ENCODE data around the gene EPHB6.

The EPHB6 gene, protein sequence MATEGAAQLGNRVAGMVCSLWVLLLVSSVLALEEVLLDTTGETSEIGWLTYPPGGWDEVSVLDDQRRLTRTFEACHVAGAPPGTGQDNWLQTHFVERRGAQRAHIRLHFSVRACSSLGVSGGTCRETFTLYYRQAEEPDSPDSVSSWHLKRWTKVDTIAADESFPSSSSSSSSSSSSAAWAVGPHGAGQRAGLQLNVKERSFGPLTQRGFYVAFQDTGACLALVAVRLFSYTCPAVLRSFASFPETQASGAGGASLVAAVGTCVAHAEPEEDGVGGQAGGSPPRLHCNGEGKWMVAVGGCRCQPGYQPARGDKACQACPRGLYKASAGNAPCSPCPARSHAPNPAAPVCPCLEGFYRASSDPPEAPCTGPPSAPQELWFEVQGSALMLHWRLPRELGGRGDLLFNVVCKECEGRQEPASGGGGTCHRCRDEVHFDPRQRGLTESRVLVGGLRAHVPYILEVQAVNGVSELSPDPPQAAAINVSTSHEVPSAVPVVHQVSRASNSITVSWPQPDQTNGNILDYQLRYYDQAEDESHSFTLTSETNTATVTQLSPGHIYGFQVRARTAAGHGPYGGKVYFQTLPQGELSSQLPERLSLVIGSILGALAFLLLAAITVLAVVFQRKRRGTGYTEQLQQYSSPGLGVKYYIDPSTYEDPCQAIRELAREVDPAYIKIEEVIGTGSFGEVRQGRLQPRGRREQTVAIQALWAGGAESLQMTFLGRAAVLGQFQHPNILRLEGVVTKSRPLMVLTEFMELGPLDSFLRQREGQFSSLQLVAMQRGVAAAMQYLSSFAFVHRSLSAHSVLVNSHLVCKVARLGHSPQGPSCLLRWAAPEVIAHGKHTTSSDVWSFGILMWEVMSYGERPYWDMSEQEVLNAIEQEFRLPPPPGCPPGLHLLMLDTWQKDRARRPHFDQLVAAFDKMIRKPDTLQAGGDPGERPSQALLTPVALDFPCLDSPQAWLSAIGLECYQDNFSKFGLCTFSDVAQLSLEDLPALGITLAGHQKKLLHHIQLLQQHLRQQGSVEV

DNA sequence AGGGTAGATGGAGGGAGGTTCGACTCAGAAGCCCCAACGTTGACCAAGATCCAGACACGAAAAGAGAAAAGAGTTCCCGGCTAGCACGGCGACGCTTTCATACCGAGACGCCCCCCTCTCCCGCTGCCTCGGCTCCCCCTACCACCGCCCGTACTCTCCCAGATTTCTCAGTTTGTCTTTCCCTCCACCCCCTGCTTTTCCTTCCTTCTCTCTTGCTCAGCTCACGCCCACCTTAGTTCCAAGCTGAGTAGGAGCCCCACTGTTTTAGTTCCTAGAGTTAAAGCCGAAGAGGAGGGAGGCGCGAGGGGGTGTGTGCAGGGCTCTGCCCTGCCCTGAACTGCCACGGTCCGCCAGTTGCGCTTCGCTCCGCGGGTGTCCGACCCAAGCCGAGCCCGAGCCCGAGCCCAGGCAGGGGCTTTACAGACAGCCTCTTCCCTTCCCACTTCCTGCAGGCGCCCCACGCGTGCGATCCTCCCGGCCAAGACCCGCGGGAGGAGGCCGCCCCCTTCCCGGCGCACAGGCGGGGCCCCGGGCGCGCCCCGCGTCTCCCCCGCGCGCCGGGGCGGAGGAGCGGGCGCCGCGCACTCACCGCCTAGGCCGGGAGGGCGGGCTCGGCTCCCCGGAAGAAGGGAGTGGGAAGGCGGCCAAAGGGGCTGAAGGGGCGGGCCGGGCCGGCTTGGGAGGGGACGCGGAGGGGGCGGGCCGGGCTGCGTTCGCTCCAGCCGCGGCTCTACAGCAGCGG is at the start of gene EPHB6:
Gene EPHB6, plus strand, starts transcription at position 705 of the 742 bp plus-strand sequence. CDS start 8,152 bp downstream, outside the sequence.
- Mint-ChIP-seq H3K27me3 (no peaks in the 10 kb centered on the region), H3K4me3 (peak within 1 kb of the TSS; percentile 89), H3K9me3 (no peaks in the 10 kb centered on the region), H3K27ac (peak within 1 kb of the TSS; percentile 83), H3K36me3 (ENCODE audit: low read depth) (peaks cover 5% of the 10 kb centered on the region), H3K4me1 (ENCODE audit: low read depth) (peaks cover 20% of the 10 kb centered on the region)
- peak; percentile 75 for DNase-seq

DNA sequence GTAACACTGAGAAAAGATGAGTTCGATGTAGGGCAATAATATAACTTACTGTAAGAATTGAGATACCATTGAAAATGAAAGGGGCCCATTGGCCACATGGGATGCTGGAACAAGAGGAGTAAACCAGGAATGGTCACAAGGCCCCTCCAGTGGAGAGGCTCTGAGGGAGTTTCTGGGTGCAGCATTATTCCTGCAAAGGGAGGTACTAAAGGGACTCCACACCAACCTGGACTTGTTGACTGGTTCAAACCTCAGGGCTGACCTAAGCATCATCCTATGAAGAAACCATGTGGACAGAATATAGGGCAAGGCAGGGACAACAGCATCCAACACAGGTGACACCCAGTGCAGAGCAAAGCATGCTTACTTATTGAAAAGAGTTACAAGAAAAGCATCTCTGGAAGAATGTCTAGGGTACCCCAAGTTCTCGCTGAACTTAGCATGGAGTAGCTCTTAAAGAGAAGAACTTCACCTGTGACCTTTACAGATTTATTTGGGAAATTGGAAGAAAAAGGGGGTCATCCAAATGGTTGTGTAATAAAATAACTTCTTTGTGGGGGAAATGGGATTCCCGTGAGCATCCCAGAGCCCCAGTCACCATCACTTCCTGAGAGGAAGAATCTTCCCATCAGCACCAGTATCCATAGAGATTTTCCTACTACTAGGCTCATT is 49.4 kb upstream of the EPHB6 start:
- peak overlapping the region; percentile 99 for H3K27ac Mint-ChIP-seq
- no peaks in the 10 kb centered on the region for H3K27me3 Mint-ChIP-seq
- peak overlapping the region; percentile 98 for H3K4me3 Mint-ChIP-seq
- peaks cover 100% of the 10 kb centered on the region for H3K4me1 Mint-ChIP-seq (ENCODE audit: low read depth)
- DNase-seq, result peak; percentile 52
- H3K9me3 Mint-ChIP-seq, result no peaks in the 10 kb centered on the region
- peaks cover 50% of the 10 kb centered on the region for H3K36me3 Mint-ChIP-seq (ENCODE audit: low read depth)

DNA sequence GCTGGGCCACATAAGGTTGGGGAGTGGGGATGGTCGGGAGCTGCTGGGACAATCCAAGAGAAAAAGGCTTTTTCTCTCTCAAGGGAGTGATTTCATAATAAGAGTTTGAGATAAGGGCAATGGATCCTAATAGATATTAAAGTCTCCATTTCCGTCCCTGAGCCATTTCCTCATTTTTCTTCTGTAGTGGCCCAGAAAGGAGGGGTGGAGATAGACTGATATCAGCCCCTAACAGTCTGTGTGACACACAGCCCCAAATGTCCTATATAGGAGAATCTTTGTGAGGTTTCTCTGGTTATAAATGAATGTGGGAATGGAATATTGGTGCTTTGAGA is 48.9 kb upstream of the EPHB6 start:
- Mint-ChIP-seq H3K4me3 (no peak overlapping the region), H3K36me3 (ENCODE audit: low read depth) (peaks cover 45% of the 10 kb centered on the region)

DNA sequence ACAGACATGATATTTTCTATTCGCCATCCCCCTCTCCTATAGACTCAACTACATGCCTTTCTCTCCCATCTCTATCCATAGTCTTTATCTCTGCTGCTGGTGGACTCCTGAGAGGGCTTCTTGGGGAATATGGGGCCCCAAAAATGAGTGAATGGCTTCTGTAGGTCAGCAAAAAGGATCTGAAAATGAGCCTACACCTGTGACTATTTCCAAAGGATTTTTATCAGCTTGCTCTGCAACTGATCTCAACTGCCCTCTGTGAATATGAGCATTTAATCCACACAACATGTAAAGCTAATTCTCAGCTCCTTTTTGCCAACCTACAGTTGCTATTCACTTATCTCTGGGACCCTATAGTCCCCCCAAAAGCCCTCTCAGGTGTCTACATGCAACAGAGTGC is 47.9 kb upstream of the EPHB6 start:
- H3K27me3 Mint-ChIP-seq, result no peaks in the 10 kb centered on the region
- H3K4me1 Mint-ChIP-seq (ENCODE audit: low read depth), result peaks cover 98% of the 10 kb centered on the region
- peaks cover 36% of the 10 kb centered on the region for H3K36me3 Mint-ChIP-seq (ENCODE audit: low read depth)
- H3K4me3 Mint-ChIP-seq, result peak overlapping the region; percentile 70
- no peaks in the 10 kb centered on the region for H3K9me3 Mint-ChIP-seq
- H3K27ac Mint-ChIP-seq, result peak overlapping the region; percentile 99
- DNase-seq, result no peak

More for the DNA sequence above, 48.9 kb upstream of the EPHB6 start:
- Mint-ChIP-seq H3K9me3 (no peaks in the 10 kb centered on the region), H3K4me1 (ENCODE audit: low read depth) (peaks cover 99% of the 10 kb centered on the region), H3K27me3 (no peaks in the 10 kb centered on the region), H3K27ac (peak overlapping the region; percentile 99)
- no peak for DNase-seq

DNA sequence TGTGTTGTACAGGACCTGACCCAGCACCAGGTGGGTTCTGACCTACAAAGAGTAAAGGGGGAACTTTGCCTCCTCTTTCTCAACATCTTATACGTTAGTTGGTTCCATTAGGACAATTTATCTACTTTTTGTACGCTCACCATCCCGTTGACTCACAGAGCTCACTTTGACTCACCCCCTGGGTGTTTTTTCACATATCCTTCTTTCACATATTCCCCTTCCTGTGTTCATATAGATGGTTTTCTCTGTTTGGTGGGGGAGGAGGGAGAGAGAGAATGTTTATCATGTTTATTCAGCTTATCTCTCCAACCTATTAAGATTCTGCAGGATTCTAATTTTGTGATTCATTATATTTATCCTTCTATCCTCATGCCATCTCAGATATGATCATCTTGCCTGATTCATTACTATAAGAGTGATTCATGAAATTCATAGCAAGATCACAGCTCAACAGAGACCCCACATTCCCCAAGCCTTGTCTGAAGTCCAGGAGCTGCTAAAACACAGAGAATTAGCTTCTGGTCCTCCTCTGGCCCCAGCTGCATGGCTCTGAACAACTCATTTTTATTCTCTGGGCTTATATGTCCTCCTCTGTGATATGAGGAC is 46.9 kb upstream of the EPHB6 start:
- Mint-ChIP-seq H3K9me3 (no peaks in the 10 kb centered on the region), H3K27me3 (no peaks in the 10 kb centered on the region), H3K4me1 (ENCODE audit: low read depth) (peaks cover 98% of the 10 kb centered on the region), H3K36me3 (ENCODE audit: low read depth) (peaks cover 26% of the 10 kb centered on the region), H3K27ac (peak overlapping the region; percentile 99), H3K4me3 (peak overlapping the region; percentile 70)
- DNase-seq, result peak; percentile 58

DNA sequence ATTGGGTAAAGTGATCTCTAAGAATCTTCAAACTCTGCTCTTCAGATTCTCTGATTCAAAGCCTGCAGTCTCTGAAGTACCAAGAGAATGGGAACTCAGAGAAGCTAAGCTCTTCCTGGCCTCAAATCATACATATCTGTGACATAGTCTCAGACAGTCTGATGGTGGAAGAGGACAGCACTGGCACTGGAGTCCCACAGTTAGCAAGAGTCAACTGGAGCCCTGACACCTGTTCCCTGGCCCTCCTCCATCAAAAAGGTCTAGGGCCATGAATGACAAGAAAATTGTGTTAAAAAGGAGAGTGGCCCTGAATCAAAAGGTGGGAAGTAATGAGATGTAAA is 46.4 kb upstream of the EPHB6 start:
- H3K9me3 Mint-ChIP-seq, result no peaks in the 10 kb centered on the region
- peak overlapping the region; percentile 70 for H3K4me3 Mint-ChIP-seq
- H3K36me3 Mint-ChIP-seq (ENCODE audit: low read depth), result peaks cover 21% of the 10 kb centered on the region
- no peaks in the 10 kb centered on the region for H3K27me3 Mint-ChIP-seq
- peaks cover 98% of the 10 kb centered on the region for H3K4me1 Mint-ChIP-seq (ENCODE audit: low read depth)
- no peak for DNase-seq
- H3K27ac Mint-ChIP-seq, result peak overlapping the region; percentile 99

DNA sequence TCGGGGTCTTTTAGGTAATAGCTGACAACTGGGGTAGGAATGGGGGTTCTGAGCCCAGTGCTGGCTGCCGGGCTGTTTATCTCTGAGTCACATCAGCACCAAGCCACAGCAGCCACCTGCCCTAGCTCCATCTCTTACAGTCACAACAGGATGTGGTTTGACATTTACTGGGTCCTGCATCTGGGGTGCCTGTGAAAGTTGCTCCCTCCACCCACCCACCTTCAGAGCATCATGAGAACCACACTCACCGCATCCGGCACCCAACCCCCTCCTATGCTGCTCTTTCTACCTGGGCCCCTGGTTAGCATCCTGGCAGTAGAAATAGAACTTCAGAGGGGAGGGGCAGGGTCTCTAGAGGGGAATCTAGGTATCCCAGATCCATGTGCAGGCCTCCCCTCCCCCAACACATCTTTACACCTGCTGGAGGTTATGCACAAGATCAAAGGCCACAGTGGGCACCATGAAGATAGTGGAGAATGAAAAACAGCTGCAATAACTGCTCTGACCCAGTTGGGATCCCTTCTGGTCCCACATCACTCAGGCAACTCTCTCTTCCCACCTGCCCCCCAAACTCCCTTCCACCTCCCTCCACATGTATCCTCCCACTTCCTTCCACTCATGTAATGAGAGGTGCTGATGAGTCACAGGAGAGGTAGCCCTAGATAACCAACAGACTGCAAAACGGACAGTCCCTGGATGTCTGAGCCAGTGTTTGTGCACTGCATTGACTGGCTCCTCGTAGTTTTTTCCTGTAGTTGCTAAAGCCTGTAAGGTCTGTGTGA is 45.9 kb upstream of the EPHB6 start:
- H3K27ac Mint-ChIP-seq, result peak overlapping the region; percentile 99
- no peaks in the 10 kb centered on the region for H3K9me3 Mint-ChIP-seq
- peak; percentile 93 for DNase-seq
- H3K4me3 Mint-ChIP-seq, result peak overlapping the region; percentile 70
- H3K4me1 Mint-ChIP-seq (ENCODE audit: low read depth), result peaks cover 96% of the 10 kb centered on the region
- H3K36me3 Mint-ChIP-seq (ENCODE audit: low read depth), result peaks cover 15% of the 10 kb centered on the region
- no peaks in the 10 kb centered on the region for H3K27me3 Mint-ChIP-seq

DNA sequence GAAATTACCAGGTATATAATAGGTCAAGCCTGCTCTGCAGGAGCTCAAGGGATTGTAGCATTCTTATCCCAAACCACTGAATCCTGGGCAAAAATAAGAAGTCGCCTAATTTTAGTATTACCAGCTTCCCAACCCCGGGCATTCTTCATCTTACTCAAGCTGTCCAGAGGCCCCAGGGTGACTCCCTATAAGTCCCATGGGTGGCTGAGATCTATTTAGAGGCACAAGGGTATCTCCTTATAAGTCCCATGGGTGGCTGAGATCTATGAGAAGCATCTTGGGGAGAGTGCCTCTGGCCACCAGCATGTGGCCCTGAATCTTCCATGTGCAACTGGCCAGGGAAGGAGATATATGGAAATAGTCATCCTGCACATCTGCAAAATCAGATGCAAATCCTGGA is 45.2 kb upstream of the EPHB6 start:
- Mint-ChIP-seq H3K36me3 (ENCODE audit: low read depth) (peaks cover 9% of the 10 kb centered on the region), H3K27me3 (no peaks in the 10 kb centered on the region), H3K27ac (peak overlapping the region; percentile 99), H3K9me3 (no peaks in the 10 kb centered on the region), H3K4me1 (ENCODE audit: low read depth) (peaks cover 95% of the 10 kb centered on the region), H3K4me3 (peak overlapping the region; percentile 70)
- DNase-seq, result peak; percentile 57

DNA sequence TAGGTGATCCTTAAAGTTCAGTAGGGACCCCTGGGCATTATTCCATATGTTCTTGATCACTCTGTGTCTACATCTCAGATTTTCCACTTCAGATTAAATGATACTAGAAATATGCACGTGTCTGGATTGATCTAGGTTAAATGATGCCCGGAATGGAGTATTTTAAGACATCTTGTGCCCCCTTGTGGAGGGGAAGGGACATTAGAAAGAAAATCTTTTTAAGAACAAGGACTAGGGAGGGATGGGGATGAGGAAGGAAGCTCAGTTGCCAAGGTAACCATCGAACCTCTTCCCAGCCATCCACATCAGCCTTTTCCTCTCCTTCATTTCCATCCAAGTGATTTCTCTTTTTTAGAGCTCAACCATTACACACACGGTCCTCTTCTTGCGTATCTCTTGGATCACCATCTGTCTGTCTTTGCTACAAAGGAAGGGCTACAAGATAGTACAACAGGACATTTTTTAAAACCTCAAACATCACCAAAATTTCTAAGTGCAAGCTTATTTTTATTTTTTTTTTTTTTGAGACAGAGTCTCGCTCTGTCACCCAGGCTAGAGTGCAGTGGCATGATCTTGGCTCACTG is 43.6 kb upstream of the EPHB6 start:
- H3K36me3 Mint-ChIP-seq (ENCODE audit: low read depth), result no peaks in the 10 kb centered on the region
- DNase-seq, result peak; percentile 44
- peak overlapping the region; percentile 94 for H3K27ac Mint-ChIP-seq
- H3K4me1 Mint-ChIP-seq (ENCODE audit: low read depth), result peaks cover 83% of the 10 kb centered on the region
- peak overlapping the region; percentile 71 for H3K4me3 Mint-ChIP-seq
- no peaks in the 10 kb centered on the region for H3K27me3 Mint-ChIP-seq
- no peaks in the 10 kb centered on the region for H3K9me3 Mint-ChIP-seq

DNA sequence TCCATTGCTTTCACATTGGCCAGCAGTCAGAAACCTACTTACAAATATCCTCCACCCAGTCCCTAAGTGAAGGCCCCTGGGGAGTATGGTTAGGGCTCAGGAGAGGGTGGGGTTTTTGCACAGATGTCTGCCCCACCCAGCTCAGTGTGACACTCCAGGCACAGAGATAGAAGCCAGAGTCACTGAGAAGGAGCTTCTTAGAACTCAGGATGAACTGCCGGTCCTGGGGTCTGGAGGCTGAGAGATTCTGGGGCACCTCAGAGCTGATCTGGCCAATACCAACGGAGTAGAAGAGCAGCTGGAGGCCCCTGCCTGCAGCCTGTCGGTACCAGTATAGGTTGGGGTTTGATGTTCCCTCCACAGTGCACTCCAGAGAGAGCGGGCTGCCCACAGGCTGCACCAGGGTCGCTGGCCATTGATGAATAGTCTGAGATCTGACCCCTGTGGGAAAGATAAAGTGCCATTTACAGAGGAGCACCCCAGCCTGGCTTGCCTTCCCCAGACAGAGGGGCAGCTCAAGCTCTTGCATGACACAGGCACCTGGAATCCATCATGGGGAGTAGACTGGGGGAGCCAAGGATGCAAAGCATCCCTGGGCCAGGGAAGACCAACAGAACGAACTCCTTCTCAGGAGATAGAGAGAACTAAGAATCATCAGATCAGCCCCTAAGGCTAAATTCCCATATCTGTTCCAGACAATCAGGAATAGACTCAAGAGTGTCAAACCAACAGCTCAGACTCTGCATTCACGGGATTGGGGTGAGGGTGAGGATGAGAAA is 42.2 kb upstream of the EPHB6 start:
- Mint-ChIP-seq H3K4me3 (peak overlapping the region; percentile 61), H3K9me3 (no peaks in the 10 kb centered on the region), H3K36me3 (ENCODE audit: low read depth) (no peaks in the 10 kb centered on the region), H3K27ac (peak overlapping the region; percentile 94), H3K4me1 (ENCODE audit: low read depth) (peaks cover 73% of the 10 kb centered on the region), H3K27me3 (no peaks in the 10 kb centered on the region)
- peak; percentile 43 for DNase-seq

DNA sequence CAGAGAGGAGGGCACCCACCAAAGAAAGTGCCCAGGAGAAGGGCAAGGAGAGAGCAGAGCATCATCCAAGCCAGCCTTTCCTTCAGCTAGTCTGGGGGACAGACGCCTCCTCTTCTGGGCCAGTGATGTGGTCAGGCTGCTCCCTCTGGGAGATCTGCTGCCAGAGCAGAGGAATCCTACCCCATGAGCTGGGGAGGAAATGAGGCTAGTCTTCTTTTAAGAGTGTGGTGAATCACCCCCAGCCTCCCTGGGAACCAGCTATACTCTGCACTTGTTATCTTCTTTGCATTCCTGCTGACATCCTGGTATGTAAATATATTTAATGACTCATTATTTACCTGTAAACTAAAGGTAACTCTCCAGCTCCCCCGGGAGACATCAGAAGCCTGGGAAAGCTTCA is 41.6 kb upstream of the EPHB6 start:
- Mint-ChIP-seq H3K4me3 (peak overlapping the region; percentile 61), H3K9me3 (no peaks in the 10 kb centered on the region), H3K36me3 (ENCODE audit: low read depth) (no peaks in the 10 kb centered on the region), H3K4me1 (ENCODE audit: low read depth) (peaks cover 72% of the 10 kb centered on the region), H3K27ac (peak overlapping the region; percentile 94), H3K27me3 (no peaks in the 10 kb centered on the region)
- DNase-seq, result no peak

DNA sequence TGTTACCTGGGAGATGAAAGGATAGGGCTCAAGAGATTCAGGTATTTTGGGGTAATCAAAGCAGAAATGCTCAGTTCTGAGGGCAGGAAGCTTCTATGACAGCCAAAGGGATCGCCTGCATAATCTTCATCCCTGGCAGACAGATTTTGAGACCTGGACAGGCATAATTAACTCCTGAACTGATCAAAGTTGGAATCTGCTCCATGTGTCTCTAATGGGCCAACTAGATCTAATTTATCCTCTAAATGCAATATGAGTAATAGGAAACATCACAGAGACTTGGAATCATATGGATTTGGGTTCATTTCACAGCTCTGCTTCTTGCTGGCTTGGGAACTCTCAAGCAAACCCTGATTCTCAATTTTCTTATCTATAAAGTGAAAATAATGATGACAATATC is 41.2 kb upstream of the EPHB6 start:
- Mint-ChIP-seq H3K4me3 (no peak overlapping the region), H3K36me3 (ENCODE audit: low read depth) (no peaks in the 10 kb centered on the region), H3K27me3 (no peaks in the 10 kb centered on the region), H3K27ac (peak overlapping the region; percentile 94), H3K9me3 (no peaks in the 10 kb centered on the region), H3K4me1 (ENCODE audit: low read depth) (peaks cover 71% of the 10 kb centered on the region)
- no peak for DNase-seq

Measured in activated T-cell treated with anti-CD3 and anti-CD28 coated beads, Interleukin-2, amount 50 U/mL, for 24 hours (primary cell).